Measurements from ENCODE around the gene SATB2.

SATB2 gene

GRCh38 chr2:199230091-199230490, 227.6 kb downstream of the SATB2 start:
- TF ChIP-seq CTCF (IDR thresholded peaks at IDR 0.05; ENCODE audit: insufficient read depth, low read length, missing control alignments): no peak
- no peak for DNase-seq (ENCODE audit: low read depth, low spot score)
- CTCF ChIA-PET: interaction anchor here (1.6 kb wide), 1 partner anchor 10 kb away, joined by 3 read pairs; no protein-coding TSS in a partner anchor
- H3K4me3 ChIP-seq (ENCODE audit: low read depth, low read length): no peak overlapping the region
- POLR2A ChIA-PET: no interaction called here

GRCh38 chr2:199228887-199229819, 228.6 kb downstream of the SATB2 start:
- ChIA-PET POLR2A (interaction anchor here (0.5 kb wide), 1 partner anchor 848 kb away, joined by 3 read pairs; no protein-coding TSS in a partner anchor), CTCF (no interaction called here)
- no peak overlapping the region for H3K4me3 ChIP-seq (ENCODE audit: low read depth, low read length)
- no peak for TF ChIP-seq CTCF (IDR thresholded peaks at IDR 0.05; ENCODE audit: insufficient read depth, low read length, missing control alignments)
- DNase-seq (ENCODE audit: low read depth, low spot score): peak; percentile 92

- H3K4me3 ChIP-seq (ENCODE audit: low read depth, low read length): no peak overlapping the region
- no peak for DNase-seq (ENCODE audit: low read depth, low spot score)
- CTCF ChIA-PET: no interaction called here
- no peak for TF ChIP-seq CTCF (IDR thresholded peaks at IDR 0.05; ENCODE audit: insufficient read depth, low read length, missing control alignments)
- POLR2A ChIA-PET: no interaction called here
These were observed 233.9 kb downstream of the SATB2 start for GRCh38 chr2:199223791-199224190.

- TF ChIP-seq CTCF (IDR thresholded peaks at IDR 0.05; ENCODE audit: insufficient read depth, low read length, missing control alignments): no peak
- DNase-seq (ENCODE audit: low read depth, low spot score): no peak
- ChIA-PET CTCF (interaction anchor here (1.6 kb wide), 1 partner anchor 15 kb away, joined by 4 read pairs; no protein-coding TSS in a partner anchor), POLR2A (no interaction called here)
- no peak overlapping the region for H3K4me3 ChIP-seq (ENCODE audit: low read depth, low read length)
These were observed 236.8 kb downstream of the SATB2 start for GRCh38 chr2:199220920-199221319.

GRCh38 chr2:199219551-199219950, 238.2 kb downstream of the SATB2 start:
- no peak for TF ChIP-seq CTCF (IDR thresholded peaks at IDR 0.05; ENCODE audit: insufficient read depth, low read length, missing control alignments)
- ChIA-PET CTCF (interaction anchor here (1.0 kb wide), 1 partner anchor 11 kb away, joined by 3 read pairs; no protein-coding TSS in a partner anchor), POLR2A (no interaction called here)
- DNase-seq (ENCODE audit: low read depth, low spot score): no peak
- no peak overlapping the region for H3K4me3 ChIP-seq (ENCODE audit: low read depth, low read length)
